SK-N-SH treated with all-trans-retinoic acid at 6 μM for 48 hours (cell line): Measurements from ENCODE around the gene PPP1R12A.

Experiments
- ATAC-seq: fragments of 200-7000 bp; cut with Tn5 transposase; 3 replicates; pipeline ENCODE4 v1.9.1; 2020; ENCODE audit warnings: mild to moderate bottlenecking, moderate library complexity
- ARNTL ChIP-seq: fragments of 450-650 bp; formaldehyde crosslinking; IDR thresholded peaks from 2 replicates; pipeline ENCODE4 v1.5.0; 2020; ENCODE audit warnings: low read depth, mild to moderate bottlenecking, moderate library complexity, borderline replicate concordance
- BACH2 ChIP-seq: fragments of 250-450 bp; sonication (Bioruptor Pico); IDR thresholded peaks from 2 replicates; pipeline ENCODE4 v1.9.0; 2021; ENCODE audit warnings: mild to moderate bottlenecking, borderline replicate concordance
- CSDC2 ChIP-seq: fragments of 250-450 bp; sonication (Bioruptor Pico); IDR thresholded peaks from 2 replicates; pipeline ENCODE4 v1.5.0; 2020; ENCODE audit warnings: mild to moderate bottlenecking, moderate library complexity
- ESRRG ChIP-seq: fragments of 250-450 bp; sonication (Bioruptor Pico); IDR thresholded peaks from 2 replicates; pipeline ENCODE4 v1.6.1; 2021; ENCODE audit warnings: mild to moderate bottlenecking
- ISL1 ChIP-seq: fragments of 250-450 bp; sonication (Bioruptor Pico); IDR thresholded peaks from 2 replicates; pipeline ENCODE4 v2.1.2; 2022; ENCODE audit warnings: mild to moderate bottlenecking, moderate library complexity
- OSR1 ChIP-seq: fragments of 250-450 bp; sonication (Bioruptor Pico); IDR thresholded peaks from 2 replicates; pipeline ENCODE4 v1.8.0; 2022; ENCODE audit warnings: moderate library complexity, mild to moderate bottlenecking, inconsistent platforms
- RARB ChIP-seq: fragments of 250-450 bp; sonication (Bioruptor Pico); IDR thresholded peaks from 2 replicates; pipeline ENCODE4 v1.8.0; 2021; ENCODE audit warnings: mild to moderate bottlenecking, moderate library complexity
- SNAI2 ChIP-seq: fragments of 250-450 bp; sonication (Bioruptor Pico); IDR thresholded peaks from 2 replicates; pipeline ENCODE4 v1.5.0; 2020; ENCODE audit warnings: mild to moderate bottlenecking, moderate library complexity
- TCF4 ChIP-seq: fragments of 250-450 bp; sonication (Bioruptor Pico); IDR thresholded peaks from 2 replicates; pipeline ENCODE4 v1.8.0; 2021; ENCODE audit warnings: mild to moderate bottlenecking, moderate library complexity, borderline replicate concordance
- TOX ChIP-seq: fragments of 250-450 bp; sonication (Bioruptor Pico); IDR thresholded peaks from 2 replicates; pipeline ENCODE4 v1.8.0; 2021; ENCODE audit warnings: mild to moderate bottlenecking, moderate library complexity, borderline replicate concordance
- ZC3H10 ChIP-seq: fragments of 250-450 bp; sonication (Bioruptor Pico); IDR thresholded peaks from 2 replicates; pipeline ENCODE4 v1.5.1; 2021; ENCODE audit warnings: mild to moderate bottlenecking, moderate library complexity
- ZFP3 ChIP-seq: fragments of 250-450 bp; sonication (Bioruptor Pico); IDR thresholded peaks from 2 replicates; pipeline ENCODE4 v1.5.0; 2020; ENCODE audit warnings: mild to moderate bottlenecking, moderate library complexity
- ZFP30 ChIP-seq: fragments of 450-650 bp; formaldehyde crosslinking; IDR thresholded peaks from 2 replicates; pipeline ENCODE4 v1.5.0; 2022; ENCODE audit warnings: mild to moderate bottlenecking, moderate library complexity
- ZNF70 ChIP-seq: fragments of 450-650 bp; formaldehyde crosslinking; IDR thresholded peaks from 2 replicates; pipeline ENCODE4 v1.5.0; 2020; ENCODE audit warnings: mild to moderate bottlenecking, moderate library complexity
- ZNF8 ChIP-seq: fragments of 450-650 bp; formaldehyde crosslinking; IDR thresholded peaks from 2 replicates; pipeline ENCODE4 v1.5.0; 2020; ENCODE audit warnings: mild to moderate bottlenecking, moderate library complexity
- TF ChIP-seq, protein P1 (sequence below): fragments of 250-450 bp; sonication (Bioruptor Pico); IDR thresholded peaks from 2 replicates; pipeline ENCODE4 v1.8.0; 2020; ENCODE audit warnings: mild to moderate bottlenecking, moderate library complexity, borderline replicate concordance
- TF ChIP-seq, protein P2 (sequence below): fragments of 250-450 bp; sonication (Bioruptor Pico); IDR thresholded peaks from 2 replicates; pipeline ENCODE4 v1.5.1; 2021; ENCODE audit warnings: mild to moderate bottlenecking, moderate library complexity
- TF ChIP-seq, protein P3 (sequence below): fragments of 250-450 bp; sonication (Bioruptor Pico); IDR thresholded peaks from 2 replicates; pipeline ENCODE4 v1.8.0; 2021; ENCODE audit warnings: low read depth, mild to moderate bottlenecking, moderate library complexity, borderline replicate concordance
- TF ChIP-seq, protein P4 (sequence below): fragments of 250-450 bp; sonication (Bioruptor Pico); IDR thresholded peaks from 2 replicates; pipeline ENCODE4 v1.5.0; 2020; ENCODE audit warnings: mild to moderate bottlenecking, moderate library complexity
- TF ChIP-seq, protein P5 (sequence below): fragments of 250-450 bp; sonication (Bioruptor Pico); IDR thresholded peaks from 2 replicates; pipeline ENCODE4 v1.5.1; 2020; ENCODE audit warnings: low read depth, mild to moderate bottlenecking, moderate library complexity

Gene PPP1R12A

DNA sequence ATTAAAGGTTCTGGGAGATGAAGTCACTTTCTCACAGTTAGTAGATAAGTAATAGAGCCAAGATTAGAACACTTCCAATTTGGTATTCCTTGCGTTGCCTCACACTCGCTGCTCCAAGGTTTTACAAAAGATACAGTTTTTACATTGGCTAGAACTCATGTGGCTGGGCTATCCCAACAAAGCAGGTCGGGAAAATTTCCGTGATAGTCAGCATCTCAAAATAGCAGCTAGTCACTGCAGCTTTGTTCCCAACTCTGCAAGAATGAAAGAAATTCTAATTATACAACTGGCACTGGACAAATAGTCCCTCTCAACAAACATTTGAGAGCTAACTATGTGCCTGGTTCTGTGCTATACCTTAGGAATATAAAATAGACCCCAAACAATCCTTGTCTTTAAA, 24.6 kb upstream of the PPP1R12A start (continued):
- TF ChIP-seq, protein P1, sequence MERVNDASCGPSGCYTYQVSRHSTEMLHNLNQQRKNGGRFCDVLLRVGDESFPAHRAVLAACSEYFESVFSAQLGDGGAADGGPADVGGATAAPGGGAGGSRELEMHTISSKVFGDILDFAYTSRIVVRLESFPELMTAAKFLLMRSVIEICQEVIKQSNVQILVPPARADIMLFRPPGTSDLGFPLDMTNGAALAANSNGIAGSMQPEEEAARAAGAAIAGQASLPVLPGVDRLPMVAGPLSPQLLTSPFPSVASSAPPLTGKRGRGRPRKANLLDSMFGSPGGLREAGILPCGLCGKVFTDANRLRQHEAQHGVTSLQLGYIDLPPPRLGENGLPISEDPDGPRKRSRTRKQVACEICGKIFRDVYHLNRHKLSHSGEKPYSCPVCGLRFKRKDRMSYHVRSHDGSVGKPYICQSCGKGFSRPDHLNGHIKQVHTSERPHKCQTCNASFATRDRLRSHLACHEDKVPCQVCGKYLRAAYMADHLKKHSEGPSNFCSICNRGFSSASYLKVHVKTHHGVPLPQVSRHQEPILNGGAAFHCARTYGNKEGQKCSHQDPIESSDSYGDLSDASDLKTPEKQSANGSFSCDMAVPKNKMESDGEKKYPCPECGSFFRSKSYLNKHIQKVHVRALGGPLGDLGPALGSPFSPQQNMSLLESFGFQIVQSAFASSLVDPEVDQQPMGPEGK (CRISPR knock-in tag): no peak

DNA sequence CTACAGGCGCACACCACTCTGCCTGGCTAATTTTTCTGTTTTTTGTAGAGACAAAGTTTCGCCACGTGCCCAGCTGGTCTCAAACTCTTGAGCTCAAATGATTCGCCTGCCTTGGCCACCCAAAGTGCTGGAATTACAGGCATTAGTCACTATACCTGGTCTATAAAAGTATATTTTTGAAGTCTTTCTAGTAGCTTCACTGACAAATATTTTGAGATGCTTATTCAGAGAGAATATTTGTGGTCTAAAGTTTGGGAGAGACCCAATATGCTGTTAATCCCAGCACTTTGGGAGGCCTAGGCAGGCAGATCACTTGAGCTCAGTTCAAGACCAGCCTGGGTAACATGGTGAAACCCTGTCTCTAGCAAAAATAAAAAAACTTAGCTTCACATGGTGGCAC, 22.0 kb upstream of the PPP1R12A start:
- ATAC-seq: no peak
- TF ChIP-seq SNAI2: no peak
- no peak for TF ChIP-seq ISL1
- TF ChIP-seq OSR1 (CRISPR knock-in tag): no peak
- TF ChIP-seq CSDC2: no peak
- TF ChIP-seq, protein P2, sequence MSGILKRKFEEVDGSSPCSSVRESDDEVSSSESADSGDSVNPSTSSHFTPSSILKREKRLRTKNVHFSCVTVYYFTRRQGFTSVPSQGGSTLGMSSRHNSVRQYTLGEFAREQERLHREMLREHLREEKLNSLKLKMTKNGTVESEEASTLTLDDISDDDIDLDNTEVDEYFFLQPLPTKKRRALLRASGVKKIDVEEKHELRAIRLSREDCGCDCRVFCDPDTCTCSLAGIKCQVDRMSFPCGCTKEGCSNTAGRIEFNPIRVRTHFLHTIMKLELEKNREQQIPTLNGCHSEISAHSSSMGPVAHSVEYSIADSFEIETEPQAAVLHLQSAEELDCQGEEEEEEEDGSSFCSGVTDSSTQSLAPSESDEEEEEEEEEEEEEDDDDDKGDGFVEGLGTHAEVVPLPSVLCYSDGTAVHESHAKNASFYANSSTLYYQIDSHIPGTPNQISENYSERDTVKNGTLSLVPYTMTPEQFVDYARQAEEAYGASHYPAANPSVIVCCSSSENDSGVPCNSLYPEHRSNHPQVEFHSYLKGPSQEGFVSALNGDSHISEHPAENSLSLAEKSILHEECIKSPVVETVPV (CRISPR knock-in tag): no peak
- TF ChIP-seq ZNF8 (CRISPR knock-in tag): no peak
- no peak for TF ChIP-seq ESRRG (CRISPR knock-in tag)
- TF ChIP-seq ARNTL (CRISPR knock-in tag): no peak
- no peak for TF ChIP-seq ZC3H10 (CRISPR knock-in tag)
- TF ChIP-seq ZFP3 (CRISPR knock-in tag): no peak
- TF ChIP-seq, protein P3, sequence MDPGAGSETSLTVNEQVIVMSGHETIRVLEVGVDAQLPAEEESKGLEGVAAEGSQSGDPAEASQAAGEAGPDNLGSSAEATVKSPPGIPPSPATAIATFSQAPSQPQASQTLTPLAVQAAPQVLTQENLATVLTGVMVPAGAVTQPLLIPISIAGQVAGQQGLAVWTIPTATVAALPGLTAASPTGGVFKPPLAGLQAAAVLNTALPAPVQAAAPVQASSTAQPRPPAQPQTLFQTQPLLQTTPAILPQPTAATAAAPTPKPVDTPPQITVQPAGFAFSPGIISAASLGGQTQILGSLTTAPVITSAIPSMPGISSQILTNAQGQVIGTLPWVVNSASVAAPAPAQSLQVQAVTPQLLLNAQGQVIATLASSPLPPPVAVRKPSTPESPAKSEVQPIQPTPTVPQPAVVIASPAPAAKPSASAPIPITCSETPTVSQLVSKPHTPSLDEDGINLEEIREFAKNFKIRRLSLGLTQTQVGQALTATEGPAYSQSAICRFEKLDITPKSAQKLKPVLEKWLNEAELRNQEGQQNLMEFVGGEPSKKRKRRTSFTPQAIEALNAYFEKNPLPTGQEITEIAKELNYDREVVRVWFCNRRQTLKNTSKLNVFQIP (CRISPR knock-in tag): no peak
- TF ChIP-seq BACH2: no peak
- TF ChIP-seq, protein P4, sequence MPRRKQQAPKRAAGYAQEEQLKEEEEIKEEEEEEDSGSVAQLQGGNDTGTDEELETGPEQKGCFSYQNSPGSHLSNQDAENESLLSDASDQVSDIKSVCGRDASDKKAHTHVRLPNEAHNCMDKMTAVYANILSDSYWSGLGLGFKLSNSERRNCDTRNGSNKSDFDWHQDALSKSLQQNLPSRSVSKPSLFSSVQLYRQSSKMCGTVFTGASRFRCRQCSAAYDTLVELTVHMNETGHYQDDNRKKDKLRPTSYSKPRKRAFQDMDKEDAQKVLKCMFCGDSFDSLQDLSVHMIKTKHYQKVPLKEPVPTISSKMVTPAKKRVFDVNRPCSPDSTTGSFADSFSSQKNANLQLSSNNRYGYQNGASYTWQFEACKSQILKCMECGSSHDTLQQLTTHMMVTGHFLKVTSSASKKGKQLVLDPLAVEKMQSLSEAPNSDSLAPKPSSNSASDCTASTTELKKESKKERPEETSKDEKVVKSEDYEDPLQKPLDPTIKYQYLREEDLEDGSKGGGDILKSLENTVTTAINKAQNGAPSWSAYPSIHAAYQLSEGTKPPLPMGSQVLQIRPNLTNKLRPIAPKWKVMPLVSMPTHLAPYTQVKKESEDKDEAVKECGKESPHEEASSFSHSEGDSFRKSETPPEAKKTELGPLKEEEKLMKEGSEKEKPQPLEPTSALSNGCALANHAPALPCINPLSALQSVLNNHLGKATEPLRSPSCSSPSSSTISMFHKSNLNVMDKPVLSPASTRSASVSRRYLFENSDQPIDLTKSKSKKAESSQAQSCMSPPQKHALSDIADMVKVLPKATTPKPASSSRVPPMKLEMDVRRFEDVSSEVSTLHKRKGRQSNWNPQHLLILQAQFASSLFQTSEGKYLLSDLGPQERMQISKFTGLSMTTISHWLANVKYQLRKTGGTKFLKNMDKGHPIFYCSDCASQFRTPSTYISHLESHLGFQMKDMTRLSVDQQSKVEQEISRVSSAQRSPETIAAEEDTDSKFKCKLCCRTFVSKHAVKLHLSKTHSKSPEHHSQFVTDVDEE: no peak
- TF ChIP-seq ZFP30: no peak
- TF ChIP-seq, protein P1 (CRISPR knock-in tag): no peak
- TF ChIP-seq TCF4 (CRISPR knock-in tag): no peak
- TF ChIP-seq RARB (CRISPR knock-in tag): no peak
- TF ChIP-seq, protein P5, sequence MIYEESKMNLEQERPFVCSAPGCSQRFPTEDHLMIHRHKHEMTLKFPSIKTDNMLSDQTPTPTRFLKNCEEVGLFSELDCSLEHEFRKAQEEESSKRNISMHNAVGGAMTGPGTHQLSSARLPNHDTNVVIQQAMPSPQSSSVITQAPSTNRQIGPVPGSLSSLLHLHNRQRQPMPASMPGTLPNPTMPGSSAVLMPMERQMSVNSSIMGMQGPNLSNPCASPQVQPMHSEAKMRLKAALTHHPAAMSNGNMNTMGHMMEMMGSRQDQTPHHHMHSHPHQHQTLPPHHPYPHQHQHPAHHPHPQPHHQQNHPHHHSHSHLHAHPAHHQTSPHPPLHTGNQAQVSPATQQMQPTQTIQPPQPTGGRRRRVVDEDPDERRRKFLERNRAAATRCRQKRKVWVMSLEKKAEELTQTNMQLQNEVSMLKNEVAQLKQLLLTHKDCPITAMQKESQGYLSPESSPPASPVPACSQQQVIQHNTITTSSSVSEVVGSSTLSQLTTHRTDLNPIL: no peak
- no peak for TF ChIP-seq TOX

DNA sequence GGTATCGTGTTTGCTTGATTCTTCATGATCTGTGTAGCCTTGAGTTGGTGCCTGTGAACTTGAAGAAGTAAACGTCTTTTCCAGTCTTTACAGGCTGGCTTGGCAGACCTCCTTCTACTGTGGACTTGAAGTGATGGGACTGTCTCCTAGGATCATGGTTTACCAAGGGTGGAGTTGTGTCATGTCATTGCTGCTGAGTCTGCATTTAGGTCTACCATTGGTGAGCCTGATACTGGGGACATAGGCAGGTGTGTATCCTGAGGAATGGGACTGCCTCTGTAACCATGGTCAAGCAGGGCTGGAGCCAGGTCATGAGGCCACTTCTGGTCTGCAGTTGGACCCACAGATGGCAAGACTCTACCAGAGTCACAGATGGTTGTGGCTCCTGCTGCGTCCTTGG, 20.7 kb upstream of the PPP1R12A start:
- no peak for ATAC-seq
- no peak for TF ChIP-seq TOX
- TF ChIP-seq, protein P3 (CRISPR knock-in tag): no peak
- no peak for TF ChIP-seq ZFP3 (CRISPR knock-in tag)
- no peak for TF ChIP-seq TCF4 (CRISPR knock-in tag)
- TF ChIP-seq ISL1: no peak
- TF ChIP-seq ZNF70: no peak
- TF ChIP-seq, protein P1 (CRISPR knock-in tag): no peak
- TF ChIP-seq, protein P4: no peak
- TF ChIP-seq ESRRG (CRISPR knock-in tag): no peak
